GM19455 (cell line): Measurements from ENCODE around the gene USP9Y.

ENCODE experiments used
- ATAC-seq: cut with Tn5 transposase; IDR thresholded peaks from one replicate; pipeline ENCODE4 v1.9.1; 2021; ENCODE audit not compliant: unreplicated experiment

Gene USP9Y

GRCh38 chrY:12784521-12784920 lies 83.5 kb downstream of the USP9Y start:
- ATAC-seq: no peak

- ATAC-seq: no peak
Measured at GRCh38 chrY:12793999-12794398, 93.0 kb downstream of the USP9Y start.

- no peak for ATAC-seq
Measured at GRCh38 chrY:12808046-12808445, 107.0 kb downstream of the USP9Y start.

- ATAC-seq: no peak
Measured at GRCh38 chrY:12809034-12809433, 108.0 kb downstream of the USP9Y start.

GRCh38 chrY:12823408-12823807 lies 122.4 kb downstream of the USP9Y start:
- no peak for ATAC-seq

- ATAC-seq: no peak
Measured at GRCh38 chrY:12826791-12827190, 125.8 kb downstream of the USP9Y start.

- ATAC-seq: no peak
Measured at GRCh38 chrY:12833284-12833683, 132.3 kb downstream of the USP9Y start.

- ATAC-seq: no peak
Measured at GRCh38 chrY:12837550-12837949, 136.5 kb downstream of the USP9Y start.

- ATAC-seq: no peak
Measured at GRCh38 chrY:12841368-12841767, 140.3 kb downstream of the USP9Y start.

GRCh38 chrY:12846793-12847192 lies 145.8 kb downstream of the USP9Y start:
- ATAC-seq: no peak

- ATAC-seq: no peak
Measured at GRCh38 chrY:12855791-12856275, 154.8 kb downstream of the USP9Y start.

GRCh38 chrY:12867960-12868359 lies 166.9 kb downstream of the USP9Y start:
- ATAC-seq: no peak

GRCh38 chrY:12896973-12897372 lies 195.9 kb downstream of the USP9Y start:
- no peak for ATAC-seq

GRCh38 chrY:12898604-12899003 lies 197.6 kb downstream of the USP9Y start:
- no peak for ATAC-seq

- peak; percentile 88 for ATAC-seq
Measured at GRCh38 chrY:12904618-12905516, 203.8 kb downstream of the USP9Y start, which contains the start of gene DDX3Y. Gene DDX3Y (plus strand): TSS chrY:12904868. CDS start chrY:12904937, 69 bp downstream.

GRCh38 chrY:12905517-12905872 lies 204.5 kb downstream of the USP9Y start:
- peak; percentile 43 for ATAC-seq

- no peak for ATAC-seq
Measured at GRCh38 chrY:12905895-12906294, 204.9 kb downstream of the USP9Y start.
